GM19395 (cell line): ENCODE measurements around the gene AKAP13.
"Not testable (repeated sequence)": the region's sequence is repeated elsewhere in the genome, so short reads cannot be mapped to it uniquely, and the experiment has no call there.

ENCODE experiments used
- ATAC-seq: cut with Tn5 transposase; IDR thresholded peaks from one replicate; pipeline ENCODE4 v1.9.1; 2021; ENCODE audit warnings: mild to moderate bottlenecking, moderate library complexity; ENCODE audit not compliant: unreplicated experiment

AKAP13 gene

DNA sequence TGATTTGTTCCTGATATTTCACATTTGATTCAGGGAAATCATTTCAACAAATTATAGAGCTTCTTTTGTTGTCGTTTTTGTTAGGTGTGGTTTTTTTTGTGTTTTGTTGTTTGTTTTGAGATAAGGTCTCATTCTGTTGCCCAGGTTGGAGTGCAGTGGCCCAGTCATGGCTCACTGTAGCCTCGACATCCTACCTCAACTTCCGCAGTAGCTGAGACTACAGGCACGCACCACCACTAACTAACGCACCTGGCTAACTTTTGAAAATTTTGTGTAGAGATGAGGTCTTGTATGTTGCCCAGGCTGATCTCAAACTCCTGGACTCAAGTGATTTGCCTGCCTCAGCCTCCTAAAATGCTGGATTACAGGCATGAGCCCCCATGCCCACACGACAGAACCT, 177.0 kb downstream of the AKAP13 start:
- no peak for ATAC-seq

- no peak for ATAC-seq
These were observed 178.4 kb downstream of the AKAP13 start for GRCh38 chr15:85558848-85559247.

DNA sequence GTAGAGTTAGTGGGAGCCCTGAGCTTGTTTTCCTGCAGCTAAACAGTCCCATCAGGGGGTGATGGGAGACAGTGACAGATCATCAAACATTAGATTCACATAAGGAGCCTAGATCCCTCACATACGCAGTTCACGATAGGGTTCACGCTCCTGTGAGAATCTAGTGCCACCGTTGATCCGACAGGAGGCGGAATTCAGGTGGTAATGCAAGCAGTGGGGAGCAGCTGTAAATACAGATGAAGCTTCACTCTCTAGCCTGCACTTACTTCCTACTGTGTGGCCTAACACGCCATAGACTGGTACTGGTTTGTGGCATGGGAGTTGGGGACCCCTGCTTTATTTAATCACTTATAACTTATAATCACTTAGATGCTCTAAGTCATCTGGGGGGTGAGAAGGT, 179.1 kb downstream of the AKAP13 start:
- ATAC-seq, result no peak

- no peak for ATAC-seq
These were observed 182.4 kb downstream of the AKAP13 start for GRCh38 chr15:85562824-85563223.

DNA sequence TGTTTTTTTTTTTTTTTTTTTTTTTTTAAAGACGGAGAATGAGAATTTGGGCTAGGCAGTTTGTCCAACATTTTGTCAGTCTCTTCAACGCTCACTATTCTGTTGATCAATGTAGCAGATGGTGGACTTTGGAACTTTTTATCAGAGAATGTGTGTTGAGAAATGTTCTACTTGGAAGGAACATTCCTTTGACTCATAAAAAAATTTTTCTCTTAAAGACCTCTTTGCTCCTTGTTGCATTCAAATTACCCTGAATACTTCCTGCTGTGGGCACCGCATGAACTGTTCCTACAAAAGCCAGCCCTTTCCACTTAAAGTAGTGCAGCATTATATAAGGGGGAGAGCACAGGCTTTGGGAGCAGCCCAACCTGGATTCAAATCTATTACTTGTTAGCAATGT, 182.9 kb downstream of the AKAP13 start:
- ATAC-seq, result no peak

DNA sequence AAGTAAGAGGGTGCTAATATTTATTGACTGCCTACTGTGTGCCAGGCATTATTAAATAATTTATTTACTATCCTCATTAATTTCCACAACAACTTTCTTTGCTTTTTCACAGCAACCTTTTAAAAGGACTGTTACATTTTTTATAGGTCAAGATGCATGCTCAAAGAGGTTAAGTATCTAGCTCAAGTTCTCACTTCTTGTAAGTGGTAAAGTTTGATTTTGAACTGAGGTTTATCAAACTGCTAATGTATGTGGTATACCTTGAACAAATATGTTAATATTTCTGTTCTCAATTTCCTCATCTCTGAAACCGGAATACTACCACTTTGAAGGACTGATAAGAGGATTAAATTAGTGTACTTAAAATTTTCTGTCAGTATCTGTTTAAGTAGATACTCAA, 183.3 kb downstream of the AKAP13 start:
- no peak for ATAC-seq

DNA sequence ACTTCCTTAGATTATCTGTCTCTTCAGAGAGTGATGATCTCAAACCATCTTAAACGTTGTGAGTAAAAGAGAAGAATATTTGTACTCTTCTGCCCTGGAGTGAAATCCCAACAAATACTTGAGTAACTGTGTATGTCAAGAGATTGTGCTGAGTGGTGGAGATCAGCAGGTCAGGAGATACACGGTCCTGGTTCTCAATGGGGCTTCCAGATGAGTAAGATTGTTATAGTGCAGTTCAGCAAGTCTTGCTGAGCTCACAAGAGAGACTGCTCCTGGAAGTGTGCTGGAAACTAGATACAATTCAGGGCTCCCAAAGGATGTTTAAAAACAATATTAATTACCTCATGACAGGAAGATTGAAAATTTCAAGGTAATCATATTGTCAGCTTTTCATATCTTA, 184.3 kb downstream of the AKAP13 start:
- no peak for ATAC-seq

DNA sequence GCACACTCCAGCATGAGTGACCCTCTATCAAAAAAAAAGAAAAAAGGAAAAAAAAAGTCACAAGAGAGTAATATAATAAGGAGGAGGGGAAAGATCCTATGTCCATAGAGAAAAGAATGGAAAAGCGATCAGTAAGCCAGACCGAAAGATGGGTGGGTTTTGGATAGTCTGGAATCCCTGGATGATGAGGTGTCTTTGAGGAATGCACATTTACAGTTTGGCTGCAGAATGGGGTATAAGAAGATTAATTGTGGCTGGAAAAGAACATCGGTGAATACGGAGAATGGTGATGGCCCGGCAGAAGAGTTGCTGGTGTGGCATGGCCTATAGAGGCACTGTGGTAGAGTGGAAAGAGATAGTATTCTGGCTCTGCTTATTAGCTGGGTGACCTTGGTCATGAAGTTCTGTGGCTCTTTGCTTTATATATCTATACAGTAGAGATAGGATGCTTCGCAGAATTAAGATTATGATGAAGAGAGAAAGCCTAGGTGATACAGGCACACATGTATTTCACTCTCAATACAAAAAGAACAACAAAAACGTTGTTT, 187.9 kb downstream of the AKAP13 start:
- no peak for ATAC-seq

DNA sequence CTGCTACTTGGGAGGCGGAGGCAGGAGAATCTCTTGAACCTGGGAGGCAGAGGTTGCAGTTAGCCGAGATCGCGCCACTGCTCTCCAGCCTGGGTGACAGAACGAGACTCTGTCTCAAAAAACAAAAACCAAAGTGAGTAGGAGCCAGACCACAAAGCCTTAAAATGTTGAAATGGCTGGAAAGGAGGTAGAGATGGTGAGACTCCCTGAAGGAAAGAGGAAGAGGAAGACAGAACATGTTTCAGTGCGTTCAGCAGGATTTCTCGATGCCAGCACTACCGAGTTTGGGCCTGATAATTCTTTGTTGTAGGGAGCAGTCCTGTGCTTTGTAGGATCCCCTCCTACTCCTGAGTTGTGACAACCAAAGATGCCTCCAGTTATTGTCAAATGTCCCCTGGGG, 189.9 kb downstream of the AKAP13 start:
- no peak for ATAC-seq

DNA sequence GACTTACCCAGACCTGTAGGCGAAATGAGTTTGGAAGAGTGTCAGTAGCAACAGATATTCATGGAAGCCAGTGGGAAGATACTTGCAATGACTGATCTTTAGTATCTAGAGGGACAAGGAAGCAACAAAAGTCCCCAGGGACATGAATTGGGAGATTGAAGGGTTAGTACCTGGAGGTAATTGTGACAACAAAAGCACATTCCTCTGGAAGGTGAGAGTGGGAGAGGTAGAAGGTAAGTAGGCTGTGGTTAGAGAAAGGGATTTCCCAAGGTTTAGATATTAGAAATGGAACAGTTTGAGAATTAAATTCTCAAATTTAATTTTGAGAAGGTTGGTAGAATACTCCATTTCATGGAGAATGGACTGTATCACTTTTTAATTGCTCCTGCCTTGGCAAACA, 191.4 kb downstream of the AKAP13 start:
- ATAC-seq, result no peak

GRCh38 chr15:85576392-85576791, 196.0 kb downstream of the AKAP13 start:
- ATAC-seq, result no peak

DNA sequence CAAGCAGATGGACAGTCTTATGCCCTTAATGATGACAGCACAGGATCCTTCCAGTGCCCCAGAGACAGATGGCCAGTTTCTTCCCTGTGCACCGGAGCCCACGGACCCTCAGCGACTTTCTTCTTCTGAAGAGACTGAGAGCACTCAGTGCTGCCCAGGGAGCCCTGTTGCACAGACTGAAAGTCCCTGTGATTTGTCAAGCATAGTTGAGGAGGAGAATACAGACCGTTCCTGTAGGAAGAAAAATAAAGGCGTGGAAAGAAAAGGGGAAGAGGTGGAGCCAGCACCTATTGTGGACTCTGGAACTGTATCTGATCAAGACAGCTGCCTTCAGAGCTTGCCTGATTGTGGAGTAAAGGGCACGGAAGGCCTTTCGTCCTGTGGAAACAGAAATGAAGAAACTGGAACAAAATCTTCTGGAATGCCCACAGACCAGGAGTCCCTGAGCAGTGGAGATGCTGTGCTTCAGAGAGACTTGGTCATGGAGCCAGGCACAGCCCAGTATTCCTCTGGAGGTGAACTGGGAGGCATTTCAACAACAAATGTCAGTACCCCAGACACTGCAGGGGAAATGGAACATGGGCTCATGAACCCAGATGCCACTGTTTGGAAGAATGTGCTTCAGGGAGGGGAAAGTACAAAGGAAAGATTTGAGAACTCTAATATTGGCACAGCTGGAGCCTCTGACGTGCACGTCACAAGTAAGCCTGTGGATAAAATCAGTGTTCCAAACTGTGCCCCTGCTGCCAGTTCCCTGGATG, 198.7 kb downstream of the AKAP13 start:
- no peak for ATAC-seq

DNA sequence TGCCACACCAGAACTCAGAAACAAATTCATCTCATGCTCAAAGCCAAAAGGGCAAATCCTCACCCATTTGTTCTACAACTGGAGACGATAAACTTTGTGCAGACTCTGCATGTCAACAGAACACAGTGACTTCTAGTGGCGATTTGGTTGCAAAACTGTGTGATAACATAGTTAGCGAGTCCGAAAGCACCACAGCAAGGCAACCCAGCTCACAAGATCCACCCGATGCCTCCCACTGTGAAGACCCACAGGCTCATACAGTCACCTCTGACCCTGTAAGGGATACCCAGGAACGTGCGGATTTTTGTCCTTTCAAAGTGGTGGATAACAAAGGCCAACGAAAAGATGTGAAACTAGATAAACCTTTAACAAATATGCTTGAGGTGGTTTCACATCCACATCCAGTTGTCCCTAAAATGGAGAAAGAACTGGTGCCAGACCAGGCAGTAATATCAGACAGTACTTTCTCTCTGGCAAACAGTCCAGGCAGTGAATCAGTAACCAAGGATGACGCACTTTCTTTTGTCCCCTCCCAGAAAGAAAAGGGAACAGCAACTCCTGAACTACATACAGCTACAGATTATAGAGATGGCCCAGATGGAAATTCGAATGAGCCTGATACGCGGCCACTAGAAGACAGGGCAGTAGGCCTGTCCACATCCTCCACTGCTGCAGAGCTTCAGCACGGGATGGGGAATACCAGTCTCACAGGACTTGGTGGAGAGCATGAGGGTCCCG, 199.7 kb downstream of the AKAP13 start:
- ATAC-seq, result no peak

- no peak for ATAC-seq
These were observed 200.5 kb downstream of the AKAP13 start for GRCh38 chr15:85580879-85581278.

- ATAC-seq, result no peak
These were observed 201.1 kb downstream of the AKAP13 start for GRCh38 chr15:85581495-85581894.

DNA sequence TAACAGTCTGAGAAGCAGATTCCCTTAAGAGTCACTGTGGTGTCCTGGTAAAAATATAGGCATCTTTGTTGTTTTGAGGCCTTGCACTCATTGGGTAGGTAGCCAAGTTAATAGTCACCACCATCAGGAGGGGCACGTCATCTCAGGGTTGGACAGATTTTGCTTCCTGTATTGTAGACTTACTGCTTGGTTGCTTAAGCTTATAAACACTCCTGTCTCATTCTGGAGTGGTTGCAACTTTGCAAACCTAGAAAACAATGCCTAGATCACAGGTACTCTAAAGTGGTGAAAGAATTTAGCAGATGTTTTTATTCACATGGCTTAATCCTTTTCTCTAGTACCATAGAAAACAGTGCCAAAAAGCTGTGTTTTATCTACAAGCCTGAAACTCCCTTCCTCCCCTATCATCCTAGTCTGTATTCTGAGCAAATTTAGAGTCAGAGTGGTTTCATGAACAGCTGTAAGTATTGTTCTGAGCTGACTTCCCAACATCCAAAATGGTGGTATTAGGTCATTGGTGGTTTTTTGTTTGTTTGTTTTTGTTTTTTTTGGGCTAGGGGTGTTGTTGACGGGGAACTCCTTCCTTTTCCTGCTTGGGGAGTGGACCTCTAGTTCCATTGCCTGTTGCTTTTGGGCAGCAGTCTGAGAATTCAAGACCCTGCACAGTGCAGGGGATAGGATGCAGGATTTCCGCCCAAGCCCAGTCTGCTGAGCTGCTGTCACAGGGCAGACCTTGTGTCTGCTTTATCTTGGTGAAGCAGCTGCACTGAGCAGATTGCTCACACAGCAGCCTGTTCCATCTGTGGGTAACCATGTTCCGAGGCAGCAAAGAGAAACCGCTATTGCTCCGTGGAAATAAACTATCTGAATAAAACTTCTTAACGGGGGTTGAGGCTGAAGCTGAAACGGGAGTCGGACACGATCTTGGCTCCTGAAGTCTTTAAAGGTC, 202.0 kb downstream of the AKAP13 start:
- ATAC-seq, result peak; percentile 45

DNA sequence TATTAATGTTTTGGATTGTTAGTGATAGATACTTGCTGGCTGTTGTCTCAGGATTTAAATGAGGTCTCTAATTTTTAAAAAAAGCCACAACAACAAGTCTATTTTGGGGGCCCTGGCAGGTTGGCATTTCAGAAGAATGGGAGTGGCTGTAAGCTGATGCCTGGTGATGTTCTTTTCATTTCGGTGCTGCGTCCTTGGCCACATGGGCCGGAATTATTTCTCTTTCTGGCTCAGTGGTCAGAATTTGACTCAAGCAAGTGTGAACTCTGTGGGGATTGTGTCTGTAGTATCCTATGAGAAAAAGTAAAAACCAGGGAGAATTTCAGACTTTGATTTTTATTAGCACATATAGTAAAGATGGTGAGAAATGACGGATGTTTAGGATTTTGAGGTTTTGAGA, 203.0 kb downstream of the AKAP13 start:
- no peak for ATAC-seq

- peak; percentile 50 for ATAC-seq
These were observed 203.6 kb downstream of the AKAP13 start for GRCh38 chr15:85583923-85584390.

- ATAC-seq, result peak; percentile 24
These were observed 204.5 kb downstream of the AKAP13 start for GRCh38 chr15:85584872-85585271.

- not testable (repeated sequence) for ATAC-seq
These were observed 205.8 kb downstream of the AKAP13 start for GRCh38 chr15:85586196-85586595.
